ENCODE results near the gene PPP1R2.
A peak's percentile ranks its signal among the peaks of the same experiment; 100 is the strongest.
"Not testable (repeated sequence)": the region's sequence is repeated elsewhere in the genome, so short reads cannot be mapped to it uniquely, and the experiment has no call there.

PPP1R2 gene

DNA sequence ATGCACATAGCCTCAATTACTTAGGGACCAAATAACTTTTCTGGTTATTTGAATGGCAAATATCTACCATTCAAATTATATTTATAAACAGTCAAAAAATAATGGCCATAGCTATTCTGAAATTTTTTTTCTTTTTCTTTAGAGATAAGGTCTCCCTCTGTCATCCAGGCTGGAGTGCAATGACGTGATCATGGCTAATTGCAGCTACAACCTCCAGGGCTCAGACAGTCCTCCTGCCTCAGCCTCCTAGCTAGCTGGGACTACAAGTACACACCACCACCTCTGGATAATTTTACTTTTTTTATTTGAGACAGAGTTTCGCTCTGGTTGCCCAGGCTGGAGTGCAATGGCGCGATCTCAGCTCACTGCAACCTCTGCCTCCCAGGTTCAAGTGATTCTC lies 16.6 kb downstream of the PPP1R2 start:
- Histone ChIP-seq H3K4me1 (ENCODE audit: control insufficient read depth in 2 of 2, insufficient read depth in 2 of 2, low read length in 2 of 2) (no peaks in the 10 kb centered on the region), H3K27me3 (ENCODE audit: control insufficient read depth in 2 of 2, insufficient read depth in 2 of 2, low read length in 2 of 2) (no peaks in the 10 kb centered on the region), H3K4me3 (ENCODE audit: low read length in 2 of 2) (no peak overlapping the region), H3K9ac (ENCODE audit: low read depth in 1 of 2, low read length in 2 of 2) (no peak overlapping the region), H3K36me3 (ENCODE audit: control insufficient read depth in 2 of 2, insufficient read depth in 2 of 2, low read length in 2 of 2) (peaks cover 15 to 20% of the 10 kb centered on the region in 2 donors), H3K9me3 (ENCODE audit: control insufficient read depth in 2 of 2, low read length in 2 of 2) (no peaks in the 10 kb centered on the region), H3K27ac (ENCODE audit: low read depth in 2 of 2, low read length in 2 of 2) (no peak overlapping the region)

DNA sequence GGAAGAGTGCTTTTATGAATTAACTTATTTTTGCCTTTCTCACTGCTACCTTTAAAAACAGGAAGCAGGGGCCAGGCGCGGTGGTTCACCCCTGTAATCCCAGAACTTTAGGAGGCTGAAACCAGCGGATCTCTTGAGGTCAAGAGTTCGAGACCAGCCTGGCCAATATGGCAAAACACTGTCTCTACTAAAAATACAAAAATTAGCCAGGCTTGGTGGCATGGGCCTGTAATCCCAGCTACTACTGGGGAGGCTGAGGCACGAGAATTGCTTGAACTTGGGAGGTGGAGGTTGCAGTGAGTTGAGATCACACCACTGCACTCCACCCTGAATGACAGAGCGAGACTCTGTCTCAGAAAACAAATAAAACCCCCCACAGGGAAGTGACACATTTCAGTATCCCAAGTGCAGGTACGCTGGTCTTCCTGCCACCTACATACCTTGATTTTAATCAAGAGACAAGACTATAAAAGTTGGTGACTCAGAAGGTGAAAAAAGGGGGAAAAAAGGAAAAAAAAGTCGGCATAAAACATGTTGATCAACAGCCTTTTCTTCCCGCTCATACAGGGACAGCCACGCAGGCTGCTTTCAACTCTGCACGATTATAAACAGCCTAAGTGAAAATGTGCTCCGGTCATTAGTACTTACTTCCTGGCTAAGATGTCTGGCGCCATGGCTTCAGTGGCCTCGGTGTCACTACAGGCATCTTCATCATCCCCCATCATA lies 18.8 kb downstream of the PPP1R2 start:
- Histone ChIP-seq H3K4me3 (ENCODE audit: low read length in 2 of 2) (no peak overlapping the region), H3K27me3 (ENCODE audit: control insufficient read depth in 2 of 2, insufficient read depth in 2 of 2, low read length in 2 of 2) (no peaks in the 10 kb centered on the region), H3K27ac (ENCODE audit: low read depth in 2 of 2, low read length in 2 of 2) (no peak overlapping the region), H3K9me3 (ENCODE audit: control insufficient read depth in 2 of 2, low read length in 2 of 2) (no peaks in the 10 kb centered on the region), H3K9ac (ENCODE audit: low read depth in 1 of 2, low read length in 2 of 2) (no peak overlapping the region), H3K36me3 (ENCODE audit: control insufficient read depth in 2 of 2, insufficient read depth in 2 of 2, low read length in 2 of 2) (peaks cover 15 to 20% of the 10 kb centered on the region in 2 donors), H3K4me1 (ENCODE audit: control insufficient read depth in 2 of 2, insufficient read depth in 2 of 2, low read length in 2 of 2) (no peaks in the 10 kb centered on the region)

DNA sequence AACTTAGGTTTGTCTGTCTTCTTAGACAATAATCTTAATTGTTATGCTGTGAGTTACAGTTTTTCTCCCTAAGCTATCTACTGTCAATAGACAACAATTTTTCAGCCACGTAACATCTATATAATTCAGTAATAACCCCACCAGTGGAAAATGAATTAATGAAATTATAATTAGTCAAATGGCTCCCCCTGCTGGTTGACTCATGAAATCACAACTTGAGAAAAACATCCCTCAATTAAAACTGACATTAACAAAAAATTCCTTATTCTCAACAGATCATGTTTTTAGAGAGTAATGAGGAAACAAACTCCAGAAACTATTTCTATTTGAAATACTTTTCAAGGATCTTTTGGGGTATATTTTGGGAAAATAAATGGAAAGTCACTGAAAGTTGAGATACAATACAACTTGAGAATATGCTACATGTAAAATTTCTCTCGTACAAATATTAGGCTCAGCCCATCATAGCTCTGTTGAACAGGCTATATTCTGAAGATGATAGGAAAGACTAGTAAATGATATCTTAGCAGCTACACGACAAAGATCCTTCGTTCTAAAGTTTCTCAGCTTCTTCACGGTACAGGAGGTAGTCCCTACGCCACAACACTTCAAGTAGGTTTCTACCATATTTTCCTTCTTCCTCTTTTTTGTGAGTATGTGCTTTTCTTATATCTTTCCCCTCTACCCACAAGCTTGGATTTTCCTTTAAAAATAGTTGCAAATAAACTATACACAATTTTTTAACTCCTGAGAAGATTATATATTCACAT lies 20.7 kb downstream of the PPP1R2 start:
- H3K27ac ChIP-seq (ENCODE audit: low read depth in 2 of 2, low read length in 2 of 2): no peak overlapping the region
- H3K9me3 ChIP-seq (ENCODE audit: control insufficient read depth in 2 of 2, low read length in 2 of 2): no peaks in the 10 kb centered on the region
- no peaks in the 10 kb centered on the region for H3K4me1 ChIP-seq (ENCODE audit: control insufficient read depth in 2 of 2, insufficient read depth in 2 of 2, low read length in 2 of 2)
- H3K27me3 ChIP-seq (ENCODE audit: control insufficient read depth in 2 of 2, insufficient read depth in 2 of 2, low read length in 2 of 2): no peaks in the 10 kb centered on the region
- H3K9ac ChIP-seq (ENCODE audit: low read depth in 1 of 2, low read length in 2 of 2): no peak overlapping the region
- H3K36me3 ChIP-seq (ENCODE audit: control insufficient read depth in 2 of 2, insufficient read depth in 2 of 2, low read length in 2 of 2): peaks cover 15 to 24% of the 10 kb centered on the region in 2 donors
- H3K4me3 ChIP-seq (ENCODE audit: low read length in 2 of 2): peak overlapping the region in 1 of 2 donors; percentile 39

DNA sequence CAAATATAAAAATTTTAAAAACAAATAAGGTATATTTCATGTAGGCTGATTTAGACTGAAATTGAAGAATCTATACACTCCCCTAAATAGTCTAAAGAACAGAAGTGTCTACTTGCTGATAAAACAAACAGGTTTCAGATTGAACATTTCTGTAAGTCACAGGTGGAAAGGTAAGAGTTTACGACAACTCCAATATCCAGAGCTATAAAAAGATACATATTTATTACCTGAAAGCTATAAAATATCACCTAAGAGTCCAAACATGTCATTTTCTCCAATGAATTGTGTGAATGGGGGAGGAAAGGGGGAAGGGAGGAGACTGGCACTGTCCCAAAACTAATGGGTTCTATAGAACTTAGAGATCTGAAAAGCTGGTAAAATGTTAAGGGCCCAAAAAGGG lies 26.1 kb downstream of the PPP1R2 start:
- Histone ChIP-seq H3K9ac (ENCODE audit: low read depth in 1 of 2, low read length in 2 of 2) (no peak overlapping the region), H3K27ac (ENCODE audit: low read depth in 2 of 2, low read length in 2 of 2) (no peak overlapping the region), H3K9me3 (ENCODE audit: control insufficient read depth in 2 of 2, low read length in 2 of 2) (no peaks in the 10 kb centered on the region), H3K4me1 (ENCODE audit: control insufficient read depth in 2 of 2, insufficient read depth in 2 of 2, low read length in 2 of 2) (peaks cover 0 to 4% of the 10 kb centered on the region in 2 donors), H3K4me3 (ENCODE audit: low read length in 2 of 2) (no peak overlapping the region), H3K36me3 (ENCODE audit: control insufficient read depth in 2 of 2, insufficient read depth in 2 of 2, low read length in 2 of 2) (peaks cover 6 to 29% of the 10 kb centered on the region in 2 donors), H3K27me3 (ENCODE audit: control insufficient read depth in 2 of 2, insufficient read depth in 2 of 2, low read length in 2 of 2) (no peaks in the 10 kb centered on the region)

GRCh38 chr3:195514610-195515235 lies 28.4 kb downstream of the PPP1R2 start:
- not testable (repeated sequence) for H3K9ac ChIP-seq (ENCODE audit: low read depth in 1 of 2, low read length in 2 of 2); H3K27me3 ChIP-seq (ENCODE audit: control insufficient read depth in 2 of 2, insufficient read depth in 2 of 2, low read length in 2 of 2); H3K4me3 ChIP-seq (ENCODE audit: low read length in 2 of 2); H3K4me1 ChIP-seq (ENCODE audit: control insufficient read depth in 2 of 2, insufficient read depth in 2 of 2, low read length in 2 of 2); H3K27ac ChIP-seq (ENCODE audit: low read depth in 2 of 2, low read length in 2 of 2); H3K9me3 ChIP-seq (ENCODE audit: control insufficient read depth in 2 of 2, low read length in 2 of 2)
- peaks cover 6 to 29% of the 10 kb centered on the region in 2 donors for H3K36me3 ChIP-seq (ENCODE audit: control insufficient read depth in 2 of 2, insufficient read depth in 2 of 2, low read length in 2 of 2)

- Histone ChIP-seq H3K36me3 (ENCODE audit: control insufficient read depth in 2 of 2, insufficient read depth in 2 of 2, low read length in 2 of 2) (peaks cover 6 to 27% of the 10 kb centered on the region in 2 donors), H3K4me3 (ENCODE audit: low read length in 2 of 2) (no peak overlapping the region), H3K9me3 (ENCODE audit: control insufficient read depth in 2 of 2, low read length in 2 of 2) (no peaks in the 10 kb centered on the region), H3K27ac (ENCODE audit: low read depth in 2 of 2, low read length in 2 of 2) (no peak overlapping the region), H3K27me3 (ENCODE audit: control insufficient read depth in 2 of 2, insufficient read depth in 2 of 2, low read length in 2 of 2) (no peaks in the 10 kb centered on the region), H3K9ac (ENCODE audit: low read depth in 1 of 2, low read length in 2 of 2) (no peak overlapping the region), H3K4me1 (ENCODE audit: control insufficient read depth in 2 of 2, insufficient read depth in 2 of 2, low read length in 2 of 2) (peaks cover 0 to 4% of the 10 kb centered on the region in 2 donors)
Observed at GRCh38 chr3:195512798-195513345, 30.3 kb downstream of the PPP1R2 start.

DNA sequence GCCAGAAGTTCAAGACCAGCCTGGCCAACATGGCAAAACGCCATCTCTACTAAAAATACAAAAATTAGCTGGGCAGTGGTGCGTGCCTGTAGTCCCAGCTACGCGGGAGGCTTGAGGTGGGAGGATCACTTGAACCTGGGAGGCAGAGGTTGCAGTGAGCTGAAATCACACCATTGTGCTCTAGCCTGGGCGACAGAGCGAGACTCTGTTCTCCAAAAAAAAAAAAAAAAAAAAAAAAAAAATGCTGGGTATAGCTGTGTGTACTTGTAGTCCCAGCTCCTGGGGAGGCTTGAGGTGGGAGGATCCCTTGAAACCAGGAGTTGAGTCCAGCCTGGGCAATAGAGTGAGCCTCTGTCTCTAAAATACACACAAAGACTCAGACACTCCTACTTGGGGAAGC lies 32.0 kb downstream of the PPP1R2 start:
- H3K9ac ChIP-seq (ENCODE audit: low read depth in 1 of 2, low read length in 2 of 2): no peak overlapping the region
- H3K27me3 ChIP-seq (ENCODE audit: control insufficient read depth in 2 of 2, insufficient read depth in 2 of 2, low read length in 2 of 2): no peaks in the 10 kb centered on the region
- H3K4me1 ChIP-seq (ENCODE audit: control insufficient read depth in 2 of 2, insufficient read depth in 2 of 2, low read length in 2 of 2): peaks cover 0 to 4% of the 10 kb centered on the region in 2 donors
- H3K36me3 ChIP-seq (ENCODE audit: control insufficient read depth in 2 of 2, insufficient read depth in 2 of 2, low read length in 2 of 2): peaks cover 6 to 25% of the 10 kb centered on the region in 2 donors
- H3K4me3 ChIP-seq (ENCODE audit: low read length in 2 of 2): no peak overlapping the region
- no peaks in the 10 kb centered on the region for H3K9me3 ChIP-seq (ENCODE audit: control insufficient read depth in 2 of 2, low read length in 2 of 2)
- no peak overlapping the region for H3K27ac ChIP-seq (ENCODE audit: low read depth in 2 of 2, low read length in 2 of 2)

DNA sequence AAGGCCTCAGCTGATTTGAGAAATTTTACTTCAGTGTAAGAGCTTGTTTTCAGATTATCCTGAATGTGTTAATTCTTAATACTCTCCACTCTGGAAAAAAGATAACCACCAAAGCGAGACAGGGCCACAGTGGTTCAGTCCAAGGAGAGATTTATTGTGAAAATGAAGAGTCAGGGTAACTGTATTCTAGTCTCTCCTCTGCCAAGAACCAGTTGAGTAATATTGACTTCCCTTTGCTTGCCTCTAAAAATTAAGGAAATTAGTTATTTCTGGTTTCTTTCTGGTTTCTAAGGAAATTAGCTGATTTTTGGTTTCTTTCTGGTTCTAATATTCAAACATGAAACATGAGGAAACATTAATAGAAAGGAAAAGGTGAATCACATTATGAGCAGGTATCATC lies 34.9 kb downstream of the PPP1R2 start:
- Histone ChIP-seq H3K9ac (ENCODE audit: low read depth in 1 of 2, low read length in 2 of 2) (no peak overlapping the region), H3K27me3 (ENCODE audit: control insufficient read depth in 2 of 2, insufficient read depth in 2 of 2, low read length in 2 of 2) (no peaks in the 10 kb centered on the region), H3K4me3 (ENCODE audit: low read length in 2 of 2) (no peak overlapping the region), H3K4me1 (ENCODE audit: control insufficient read depth in 2 of 2, insufficient read depth in 2 of 2, low read length in 2 of 2) (no peaks in the 10 kb centered on the region), H3K36me3 (ENCODE audit: control insufficient read depth in 2 of 2, insufficient read depth in 2 of 2, low read length in 2 of 2) (peaks cover 2 to 5% of the 10 kb centered on the region in 2 donors), H3K9me3 (ENCODE audit: control insufficient read depth in 2 of 2, low read length in 2 of 2) (no peaks in the 10 kb centered on the region), H3K27ac (ENCODE audit: low read depth in 2 of 2, low read length in 2 of 2) (no peak overlapping the region)

DNA sequence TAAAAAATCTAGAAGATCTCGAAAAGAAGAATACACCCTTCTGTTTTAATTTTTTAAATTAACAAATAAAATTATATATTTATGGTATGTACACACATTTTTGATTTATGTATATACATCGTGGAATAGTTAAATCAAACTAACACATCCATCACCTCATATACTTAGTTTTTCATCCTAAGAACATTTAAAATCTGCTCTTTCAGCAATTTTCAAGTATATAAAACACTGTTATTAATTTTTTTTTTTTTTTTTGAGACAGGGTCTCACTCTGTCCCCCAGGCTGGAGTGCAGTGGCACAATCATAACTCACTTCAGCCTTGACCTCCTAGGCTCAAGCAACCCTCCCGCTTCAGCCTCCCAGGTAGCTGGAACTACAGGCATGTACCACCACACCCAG lies 67.5 kb downstream of the PPP1R2 start:
- H3K4me1 ChIP-seq (ENCODE audit: control insufficient read depth in 2 of 2, insufficient read depth in 2 of 2, low read length in 2 of 2): no peaks in the 10 kb centered on the region
- H3K9ac ChIP-seq (ENCODE audit: low read depth in 1 of 2, low read length in 2 of 2): no peak overlapping the region
- H3K9me3 ChIP-seq (ENCODE audit: control insufficient read depth in 2 of 2, low read length in 2 of 2): no peaks in the 10 kb centered on the region
- H3K36me3 ChIP-seq (ENCODE audit: control insufficient read depth in 2 of 2, insufficient read depth in 2 of 2, low read length in 2 of 2): no peaks in the 10 kb centered on the region
- no peak overlapping the region for H3K27ac ChIP-seq (ENCODE audit: low read depth in 2 of 2, low read length in 2 of 2)
- no peak overlapping the region for H3K4me3 ChIP-seq (ENCODE audit: low read length in 2 of 2)
- no peaks in the 10 kb centered on the region for H3K27me3 ChIP-seq (ENCODE audit: control insufficient read depth in 2 of 2, insufficient read depth in 2 of 2, low read length in 2 of 2)

GRCh38 chr3:195475116-195475515 lies 68.0 kb downstream of the PPP1R2 start:
- not testable (repeated sequence) for H3K27ac ChIP-seq (ENCODE audit: low read depth in 2 of 2, low read length in 2 of 2); H3K9ac ChIP-seq (ENCODE audit: low read depth in 1 of 2, low read length in 2 of 2); H3K4me1 ChIP-seq (ENCODE audit: control insufficient read depth in 2 of 2, insufficient read depth in 2 of 2, low read length in 2 of 2); H3K36me3 ChIP-seq (ENCODE audit: control insufficient read depth in 2 of 2, insufficient read depth in 2 of 2, low read length in 2 of 2); H3K27me3 ChIP-seq (ENCODE audit: control insufficient read depth in 2 of 2, insufficient read depth in 2 of 2, low read length in 2 of 2); H3K4me3 ChIP-seq (ENCODE audit: low read length in 2 of 2); H3K9me3 ChIP-seq (ENCODE audit: control insufficient read depth in 2 of 2, low read length in 2 of 2)

All from mucosa of rectum (tissue), 2 donors.